Thymus (tissue), 11 donors: Measurements from ENCODE around the gene CSF2RB. TPM values are rescaled to one million over a fixed set of nuclear protein-coding genes. Genes with fewer than 3 reads are reported as not detected.
A peak's percentile ranks its signal among the peaks of the same experiment; 100 is the strongest.

Experiments
- DNase-seq, 9 donors: peaks; one replicate each; pipeline ENCODE4 v3.0.0-alpha.2; 2013; ENCODE audit warnings: low spot score in 9 of 9, low read depth in 6 of 9, missing footprints in 1 of 9
- H3K27ac ChIP-seq, 2 donors: one replicate each; pipeline ENCODE4 v1.5.1; 2013; ENCODE audit warnings: control low read depth in 1 of 2, low read depth in 1 of 2, low read length in 1 of 2, mild to moderate bottlenecking in 1 of 2, moderate library complexity in 1 of 2
- H3K27me3 ChIP-seq, 2 donors: one replicate each; pipeline ENCODE4 v1.5.1; 2013; ENCODE audit warnings: low read length in 1 of 2; ENCODE audit not compliant: control insufficient read depth in 2 of 2, insufficient read depth in 1 of 2
- H3K36me3 ChIP-seq, 2 donors: one replicate each; pipeline ENCODE4 v1.5.1; 2013; ENCODE audit warnings: low read length in 1 of 2, mild to moderate bottlenecking in 1 of 2, moderate library complexity in 1 of 2; ENCODE audit not compliant: control insufficient read depth in 2 of 2, insufficient read depth in 2 of 2
- H3K4me1 ChIP-seq, 2 donors: one replicate each; pipeline ENCODE4 v1.5.1; 2013; ENCODE audit warnings: low read length in 2 of 2; ENCODE audit not compliant: control insufficient read depth in 2 of 2, insufficient read depth in 2 of 2
- H3K4me3 ChIP-seq, 2 donors: one replicate each; pipeline ENCODE4 v1.5.1; 2013; ENCODE audit warnings: low read length in 2 of 2, control low read depth in 1 of 2, mild to moderate bottlenecking in 1 of 2
- H3K9me3 ChIP-seq, 2 donors: one replicate each; pipeline ENCODE4 v1.5.1; 2013; ENCODE audit warnings: low read length in 1 of 2, mild to moderate bottlenecking in 1 of 2; ENCODE audit not compliant: control insufficient read depth in 2 of 2, insufficient read depth in 1 of 2
- WGBS: extraction: QIAGEN DNeasy Blood & Tissue Kit; methylation state at CpG from one replicate; pipeline ENCODE4 v1.1.7; 2013; 5-methylcytosine and 5-hydroxymethylcytosine counted together
- polyA plus RNA-seq: library from polyadenylated mRNA; stranded (reverse); fragments of 200-250 nt; gene quantifications from one replicate; pipeline ENCODE4 v1.2.3, GENCODE V29; 2013
- total RNA-seq: library from RNA; stranded (reverse); fragments of 120-200 nt; gene quantifications from one replicate; pipeline ENCODE4 v1.2.4, GENCODE V29; 2013
- donor health status: healthy.

The CSF2RB gene
- total and polyA plus RNA-seq, 2 donors = 8.5 to 14.6 TPM

DNA sequence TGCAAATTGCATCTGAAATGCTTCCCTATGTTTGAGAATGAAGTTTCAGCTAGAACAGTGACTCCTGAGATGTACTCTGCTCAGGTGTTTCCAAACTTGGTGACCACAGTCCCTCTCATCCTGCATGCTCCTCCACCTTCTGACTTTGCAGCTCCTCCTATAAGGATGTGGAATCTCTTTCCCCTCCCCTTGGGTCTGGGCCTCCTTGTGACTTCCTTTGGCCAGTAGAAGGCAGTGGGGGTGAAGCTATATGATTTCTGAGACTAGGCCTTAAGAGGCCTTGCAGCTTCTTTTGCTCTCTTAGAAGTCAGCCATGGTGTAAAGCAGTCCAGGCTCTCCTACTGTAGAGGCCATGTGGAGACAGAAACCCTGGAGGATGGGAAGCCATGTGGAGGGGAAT is 50.7 kb downstream of the CSF2RB start:
- H3K9me3 ChIP-seq = no peaks in the 10 kb centered on the region
- no peak for DNase-seq
- no peaks in the 10 kb centered on the region for H3K4me1 ChIP-seq
- H3K36me3 ChIP-seq = no peaks in the 10 kb centered on the region
- no peak overlapping the region for H3K27ac ChIP-seq
- H3K27me3 ChIP-seq = peaks cover 0 to 6% of the 10 kb centered on the region in 2 donors
- H3K4me3 ChIP-seq = no peak overlapping the region

DNA sequence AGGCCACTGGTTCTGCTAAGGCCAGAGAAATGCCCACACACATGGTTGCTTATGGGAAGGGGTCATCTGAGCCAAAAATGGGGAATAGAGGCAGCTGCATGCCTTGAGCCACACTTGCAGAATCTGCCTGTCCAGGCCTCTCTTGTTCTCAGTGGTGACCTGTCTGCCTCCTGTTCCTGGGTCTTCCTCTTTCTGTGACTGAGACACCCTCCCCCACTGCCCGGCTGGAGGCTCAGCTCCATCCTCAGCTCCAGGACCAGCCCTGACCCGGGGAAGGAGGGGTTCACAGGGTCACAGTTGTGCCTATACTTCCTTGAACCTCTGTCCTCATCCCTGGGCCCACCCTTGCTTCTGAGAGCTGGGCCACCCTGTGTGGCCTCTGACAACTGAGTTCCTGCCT is 52.3 kb downstream of the CSF2RB start:
- no peaks in the 10 kb centered on the region for H3K9me3 ChIP-seq
- no peaks in the 10 kb centered on the region for H3K36me3 ChIP-seq
- H3K4me1 ChIP-seq = no peaks in the 10 kb centered on the region
- no peak overlapping the region for H3K27ac ChIP-seq
- WGBS = 71% methylated on average over 2 of the region's 2 CpGs
- DNase-seq = no peak
- no peaks in the 10 kb centered on the region for H3K27me3 ChIP-seq
- no peak overlapping the region for H3K4me3 ChIP-seq

DNA sequence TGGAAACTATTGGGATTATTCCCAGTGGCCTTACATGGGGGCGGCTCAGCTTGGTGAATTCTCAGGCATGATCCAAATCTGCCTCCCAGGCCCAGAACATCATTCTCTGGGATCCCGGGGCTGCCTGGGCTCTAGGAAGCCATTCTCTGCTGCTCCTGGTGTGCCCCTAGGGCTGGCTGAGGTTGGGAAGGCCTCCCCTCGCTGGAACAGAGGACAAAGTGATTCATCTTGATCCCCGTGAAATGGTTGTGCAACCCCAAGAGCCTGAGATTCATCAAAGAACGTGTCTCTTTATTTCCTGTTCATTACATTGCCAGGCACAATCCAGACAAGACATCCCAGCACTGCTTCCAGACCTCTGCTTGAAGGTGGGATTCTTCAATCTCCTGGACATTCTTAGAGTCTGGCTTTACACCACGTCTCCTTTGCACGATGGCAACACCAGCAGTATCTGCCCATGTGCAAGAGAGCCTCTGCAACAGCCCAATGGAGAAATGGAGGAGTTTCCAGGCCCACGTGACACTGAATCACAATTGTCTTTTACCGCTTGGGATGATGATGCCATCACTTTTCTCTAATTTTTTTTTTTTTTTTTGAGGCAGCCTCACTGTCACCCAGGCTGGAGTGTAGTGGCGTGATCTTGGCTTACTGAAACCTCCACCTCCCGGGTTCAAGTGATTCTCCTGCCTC is 53.6 kb downstream of the CSF2RB start:
- 95% methylated on average over 11 of the region's 11 CpGs for WGBS
- H3K27ac ChIP-seq = no peak overlapping the region
- no peaks in the 10 kb centered on the region for H3K36me3 ChIP-seq
- no peaks in the 10 kb centered on the region for H3K9me3 ChIP-seq
- H3K27me3 ChIP-seq = no peaks in the 10 kb centered on the region
- H3K4me1 ChIP-seq = no peaks in the 10 kb centered on the region
- no peak for DNase-seq
- H3K4me3 ChIP-seq = no peak overlapping the region

DNA sequence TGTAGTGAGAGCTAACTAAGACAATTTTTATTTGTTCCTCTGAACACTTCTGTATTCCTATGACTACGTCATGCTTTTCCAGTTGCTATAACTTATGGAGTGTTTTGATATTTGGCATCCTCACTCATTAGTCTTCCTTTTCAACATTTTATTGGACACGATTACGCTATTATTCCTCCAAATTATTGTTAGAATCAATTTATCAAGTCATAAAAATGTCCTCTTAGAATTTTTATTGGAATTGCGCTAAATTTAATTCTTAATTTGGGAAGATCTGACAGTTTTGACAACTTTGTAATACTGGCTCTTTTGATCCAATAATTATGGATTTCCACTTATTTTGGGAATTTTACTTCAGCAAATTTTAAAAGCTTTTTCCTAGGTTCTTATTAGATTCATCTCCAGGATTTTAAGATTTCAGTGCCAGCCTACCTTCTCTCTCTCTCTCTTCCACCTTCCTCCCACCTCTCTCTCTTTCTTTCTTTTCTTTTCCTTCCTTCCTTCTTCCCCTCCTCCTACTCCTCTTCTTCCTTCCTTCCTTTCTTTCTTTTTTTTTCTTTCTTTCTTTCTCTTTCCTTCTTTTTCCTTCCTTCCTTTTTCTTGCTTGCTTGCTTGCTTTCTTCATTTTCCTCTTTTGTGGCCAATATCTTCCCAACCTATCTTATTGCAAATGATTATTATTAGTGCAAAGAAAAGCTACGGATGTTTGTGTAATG is 55.0 kb downstream of the CSF2RB start:
- H3K4me3 ChIP-seq = no peak overlapping the region
- no peaks in the 10 kb centered on the region for H3K4me1 ChIP-seq
- WGBS = 96% methylated on average over 5 of the region's 5 CpGs

DNA sequence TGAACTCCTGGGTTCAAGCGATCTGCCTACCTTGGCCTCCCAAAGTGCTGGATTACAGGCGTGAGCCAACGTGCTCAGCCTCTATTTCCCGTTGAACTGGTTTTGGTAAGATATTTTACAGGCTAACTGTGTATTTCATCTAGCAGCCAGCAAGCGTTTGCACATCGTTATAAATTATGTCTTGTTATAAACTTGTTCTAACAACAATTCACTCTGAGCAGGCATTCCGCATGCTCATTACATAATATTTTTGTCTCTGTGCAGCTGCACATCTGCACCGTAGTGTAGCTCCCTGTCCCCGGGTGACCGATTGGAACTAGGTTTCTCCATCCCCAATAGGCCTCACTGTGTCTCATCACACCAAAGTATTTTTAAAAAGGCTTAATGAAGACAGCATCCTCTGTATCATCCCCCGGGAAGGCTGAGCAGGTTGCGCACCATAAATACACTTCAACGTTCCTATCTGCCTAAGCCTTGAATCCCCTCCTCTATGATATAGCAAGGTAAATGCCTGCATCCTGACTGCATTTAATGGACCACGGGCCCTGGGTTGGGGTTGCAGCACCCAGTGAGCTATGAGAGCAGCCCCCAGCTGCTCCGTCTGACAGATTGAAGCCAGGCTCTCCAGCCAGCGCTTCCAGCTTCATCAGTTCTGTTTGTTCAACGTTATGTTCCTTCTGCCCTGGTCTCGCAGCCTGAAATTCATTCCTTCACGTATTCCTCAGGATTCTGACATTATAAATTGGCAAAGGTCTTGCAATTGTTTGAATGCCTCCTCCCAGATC is 58.1 kb downstream of the CSF2RB start:
- no peak for DNase-seq
- Histone ChIP-seq H3K36me3 (no peaks in the 10 kb centered on the region), H3K27me3 (no peaks in the 10 kb centered on the region), H3K4me1 (no peaks in the 10 kb centered on the region), H3K4me3 (no peak overlapping the region), H3K27ac (no peak overlapping the region), H3K9me3 (no peaks in the 10 kb centered on the region)
- WGBS = 91% methylated on average over 19 of the region's 19 CpGs

More for the DNA sequence above, 55.0 kb downstream of the CSF2RB start:
- no peaks in the 10 kb centered on the region for H3K36me3 ChIP-seq
- no peak for DNase-seq
- no peak overlapping the region for H3K27ac ChIP-seq
- H3K9me3 ChIP-seq = no peaks in the 10 kb centered on the region
- no peaks in the 10 kb centered on the region for H3K27me3 ChIP-seq

DNA sequence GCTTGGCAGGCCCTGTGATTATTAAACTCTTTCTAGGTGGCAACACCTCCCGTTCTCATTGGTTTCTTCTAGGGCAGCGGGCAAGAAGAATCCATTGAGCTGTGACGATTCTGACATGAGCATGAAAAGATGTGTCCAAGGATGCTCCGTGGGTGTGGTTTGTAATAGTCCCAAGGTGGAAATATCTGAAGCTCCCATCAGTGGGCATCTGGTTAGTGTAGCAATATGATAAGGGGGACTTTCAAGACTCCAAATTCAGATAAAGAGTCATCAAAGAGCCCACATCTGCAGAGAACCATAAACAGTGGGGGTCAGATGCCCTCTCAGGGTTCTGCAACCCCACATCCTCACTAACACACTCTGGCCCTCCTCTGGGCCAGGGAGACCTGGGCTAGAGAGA is 63.2 kb downstream of the CSF2RB start:
- no peaks in the 10 kb centered on the region for H3K36me3 ChIP-seq
- peaks cover 0 to 12% of the 10 kb centered on the region in 2 donors for H3K4me1 ChIP-seq
- no peak overlapping the region for H3K27ac ChIP-seq
- no peaks in the 10 kb centered on the region for H3K9me3 ChIP-seq
- no peak overlapping the region for H3K4me3 ChIP-seq
- DNase-seq = no peak
- WGBS = 96% methylated on average over 4 of the region's 4 CpGs
- peaks cover 0 to 7% of the 10 kb centered on the region in 2 donors for H3K27me3 ChIP-seq

DNA sequence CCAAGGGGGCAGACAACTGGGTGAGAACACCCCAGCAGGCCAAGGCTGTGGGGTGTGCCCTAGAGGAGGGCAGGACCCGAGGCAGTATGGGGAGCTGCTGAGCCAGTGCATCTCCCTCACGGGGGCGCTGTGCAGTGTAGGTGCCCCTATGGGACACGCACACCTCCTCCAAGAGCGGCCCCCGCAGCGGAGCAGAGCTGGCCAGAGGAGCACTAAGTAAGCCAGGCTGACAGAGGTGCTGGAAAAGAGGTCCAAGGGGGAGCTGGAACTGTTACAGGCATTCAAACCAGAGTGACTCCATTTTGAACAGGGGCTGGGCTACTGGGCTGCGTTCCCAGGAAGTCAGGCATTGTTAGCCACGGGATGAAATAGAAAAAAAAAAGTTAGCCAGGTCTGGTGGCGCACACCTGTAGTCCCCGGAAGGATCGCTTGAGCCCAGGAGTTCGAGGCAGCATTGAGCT is 64.0 kb downstream of the CSF2RB start:
- Histone ChIP-seq H3K4me3 (peak overlapping the region; percentile 39 to 58), H3K9me3 (no peaks in the 10 kb centered on the region), H3K36me3 (no peaks in the 10 kb centered on the region), H3K27me3 (peaks cover 0 to 9% of the 10 kb centered on the region in 2 donors), H3K4me1 (peaks cover 0 to 12% of the 10 kb centered on the region in 2 donors), H3K27ac (peak overlapping the region in 1 of 2 donors; percentile 36)
- DNase-seq = peak; percentile 38 to 80 (median 63)
- 22% methylated on average over 13 of the region's 13 CpGs for WGBS

DNA sequence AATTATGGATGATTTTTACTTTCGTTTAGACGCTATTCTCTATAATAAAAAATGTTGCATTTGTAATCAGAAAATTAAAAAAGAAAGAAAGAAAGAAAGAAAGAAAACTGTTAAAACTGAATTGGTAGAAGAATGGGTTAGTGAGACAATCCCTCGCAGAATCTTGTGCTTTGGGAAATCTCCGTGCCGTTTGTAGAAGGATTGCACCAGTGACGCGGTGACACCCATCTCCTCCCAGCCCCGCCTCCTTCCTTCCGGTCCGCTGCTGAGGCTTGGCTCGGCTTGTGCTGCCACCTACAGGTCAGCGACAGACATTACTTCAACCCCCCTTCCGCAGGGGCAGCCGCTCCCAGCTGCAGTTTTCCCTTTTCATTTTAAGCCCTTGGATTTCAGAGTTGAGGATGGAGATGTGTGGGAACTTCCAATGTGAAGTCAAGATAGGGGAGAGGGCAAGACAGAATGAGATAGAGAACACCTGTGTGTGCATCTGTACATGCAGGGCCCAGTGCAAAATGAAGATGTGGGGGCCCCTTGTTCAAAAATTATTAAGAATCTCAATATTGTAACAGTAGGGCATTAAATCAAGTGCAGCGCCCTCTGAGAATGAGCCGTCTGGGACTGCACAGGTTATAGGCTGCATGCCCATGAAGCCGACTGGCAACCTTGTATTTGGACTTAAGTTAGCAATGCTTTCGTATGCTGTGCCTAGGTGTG is 64.7 kb downstream of the CSF2RB start:
- DNase-seq = peak; percentile 65 to 92 (median 83)
- peak overlapping the region; percentile 36 to 38 for H3K27ac ChIP-seq
- H3K4me1 ChIP-seq = peaks cover 0 to 12% of the 10 kb centered on the region in 2 donors
- H3K36me3 ChIP-seq = no peaks in the 10 kb centered on the region
- peak overlapping the region; percentile 39 to 58 for H3K4me3 ChIP-seq
- WGBS = 17% methylated on average over 18 of the region's 18 CpGs
- peaks cover 0 to 10% of the 10 kb centered on the region in 2 donors for H3K27me3 ChIP-seq
- H3K9me3 ChIP-seq = no peaks in the 10 kb centered on the region
